HG03432 (cell line): Measurements from ENCODE around the gene C14orf93.

Source experiments
- ATAC-seq: cut with Tn5 transposase; IDR thresholded peaks from one replicate; pipeline ENCODE4 v1.9.1; 2021; ENCODE audit warnings: mild to moderate bottlenecking, moderate library complexity; ENCODE audit not compliant: unreplicated experiment

C14orf93 gene

DNA sequence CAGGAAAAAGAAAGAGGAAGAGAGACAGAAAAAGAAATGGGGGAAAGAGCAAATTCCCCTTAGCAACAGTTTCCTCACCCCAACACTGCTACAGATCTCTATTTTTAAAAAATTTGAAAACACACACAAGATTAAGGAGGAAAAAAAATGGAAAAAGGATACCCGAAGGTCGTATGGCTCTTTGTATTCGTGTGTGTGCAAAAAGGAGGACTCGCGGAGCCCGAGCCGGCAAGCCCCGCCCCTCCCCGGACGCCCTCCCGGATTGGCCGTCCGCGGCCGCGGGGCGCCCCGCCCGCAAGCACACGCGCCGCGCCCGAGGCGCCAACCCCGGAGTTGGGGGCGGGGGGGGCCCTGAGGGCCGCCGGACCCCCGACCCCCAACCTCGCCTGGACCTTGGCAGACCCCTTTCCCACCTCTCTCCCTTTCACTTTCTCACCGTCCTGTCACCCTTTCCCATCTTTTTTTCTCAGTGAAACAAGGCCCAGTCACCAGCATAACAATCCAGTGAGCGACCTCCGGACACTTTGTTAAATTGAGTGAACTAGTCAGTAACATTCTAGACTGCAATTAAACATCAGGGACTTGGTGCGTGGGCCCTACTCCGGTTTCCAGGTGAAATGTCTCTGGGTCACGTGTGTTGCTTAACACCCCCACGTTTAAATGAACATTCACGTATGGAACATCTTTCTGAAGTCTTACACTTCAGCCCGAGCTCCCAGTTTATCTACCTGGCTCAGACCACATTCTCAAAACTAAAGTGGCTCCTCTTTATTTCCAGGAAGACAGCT lies at the start of gene C14orf93:
Gene C14orf93, minus strand, starts transcription at position 205 of the 788 bp plus-strand sequence. CDS start 11,120 bp downstream, outside the sequence.
- peak; percentile 32 for ATAC-seq

GRCh38 chr14:23058654-23059504 lies 48.9 kb upstream of the C14orf93 start:
- ATAC-seq: no peak

GRCh38 chr14:23057757-23058653 lies 48.1 kb upstream of the C14orf93 start:
- ATAC-seq: peak; percentile 67

- ATAC-seq: peak; percentile 66
Measured at GRCh38 chr14:23056956-23057756, 47.2 kb upstream of the C14orf93 start, which contains the start of gene CDH24. CDH24 (minus strand) TSS chr14:23057520; CDS start chr14:23055733, 1,787 bp downstream.

DNA sequence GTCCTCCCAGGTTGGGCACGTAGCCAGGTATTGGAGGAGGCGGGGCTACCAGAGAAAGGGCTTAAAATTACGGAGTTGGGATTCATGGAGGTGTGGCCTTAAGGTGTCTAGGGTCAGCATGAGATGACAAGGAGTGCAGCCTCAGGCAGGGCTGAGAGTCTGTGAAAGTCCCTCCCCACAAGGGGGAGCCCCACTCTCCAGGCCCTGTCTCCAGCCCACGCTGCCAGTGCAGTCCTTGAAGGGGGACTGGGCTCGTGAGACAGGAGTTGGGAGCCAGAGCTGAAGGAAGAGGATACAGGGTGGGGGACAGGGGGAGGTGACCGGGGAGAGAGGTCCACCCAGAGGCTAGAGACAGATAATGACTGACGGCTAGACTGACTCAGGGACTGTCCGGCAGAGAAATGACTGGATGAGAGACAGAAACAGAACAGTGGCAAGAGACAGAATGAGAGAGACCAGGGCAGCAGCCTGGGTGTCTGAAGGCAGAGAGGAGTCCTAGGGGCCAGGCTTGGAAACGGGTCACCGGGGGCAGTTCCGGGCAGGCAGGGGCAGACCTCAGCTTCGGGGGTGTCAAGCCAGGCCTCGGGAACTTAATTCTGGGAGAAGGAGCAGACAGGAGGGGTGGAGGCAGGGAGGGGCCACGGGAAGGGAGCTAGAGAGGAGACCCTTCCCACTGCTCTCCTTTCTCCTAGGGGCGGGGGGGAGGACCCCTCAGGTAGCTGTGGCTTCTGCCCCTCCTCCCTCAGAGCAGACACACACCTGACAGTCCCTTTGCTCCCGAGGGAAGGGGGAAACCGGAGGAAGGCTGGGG lies 46.4 kb upstream of the C14orf93 start:
- peak; percentile 60 for ATAC-seq

DNA sequence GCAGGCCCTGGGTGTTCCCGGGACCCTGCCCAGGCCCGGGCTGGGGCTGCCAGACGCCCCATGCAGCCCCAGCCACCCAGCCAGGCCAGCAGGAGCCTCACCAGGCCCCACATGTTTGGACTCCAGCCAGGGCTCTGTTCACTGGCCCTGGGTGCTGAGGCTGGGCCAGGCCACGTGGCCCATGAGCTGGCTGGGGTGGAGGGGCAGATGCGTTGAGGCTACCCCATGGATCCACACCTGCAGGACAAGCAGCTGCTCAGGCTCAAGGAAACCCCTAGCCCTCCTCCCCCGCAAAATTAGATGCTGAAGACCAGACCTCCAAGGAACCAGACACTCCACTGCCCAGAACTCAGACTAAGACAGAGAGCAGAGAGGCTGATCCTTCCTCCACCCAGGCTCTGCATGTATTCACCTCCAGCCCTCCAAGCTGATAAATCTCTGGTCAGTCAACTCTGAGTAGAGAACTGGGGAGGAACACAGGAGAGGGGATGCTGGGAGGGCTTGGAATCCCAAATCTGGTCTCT lies 45.7 kb upstream of the C14orf93 start:
- ATAC-seq: no peak

GRCh38 chr14:23055147-23055550 lies 45.2 kb upstream of the C14orf93 start:
- ATAC-seq: no peak

DNA sequence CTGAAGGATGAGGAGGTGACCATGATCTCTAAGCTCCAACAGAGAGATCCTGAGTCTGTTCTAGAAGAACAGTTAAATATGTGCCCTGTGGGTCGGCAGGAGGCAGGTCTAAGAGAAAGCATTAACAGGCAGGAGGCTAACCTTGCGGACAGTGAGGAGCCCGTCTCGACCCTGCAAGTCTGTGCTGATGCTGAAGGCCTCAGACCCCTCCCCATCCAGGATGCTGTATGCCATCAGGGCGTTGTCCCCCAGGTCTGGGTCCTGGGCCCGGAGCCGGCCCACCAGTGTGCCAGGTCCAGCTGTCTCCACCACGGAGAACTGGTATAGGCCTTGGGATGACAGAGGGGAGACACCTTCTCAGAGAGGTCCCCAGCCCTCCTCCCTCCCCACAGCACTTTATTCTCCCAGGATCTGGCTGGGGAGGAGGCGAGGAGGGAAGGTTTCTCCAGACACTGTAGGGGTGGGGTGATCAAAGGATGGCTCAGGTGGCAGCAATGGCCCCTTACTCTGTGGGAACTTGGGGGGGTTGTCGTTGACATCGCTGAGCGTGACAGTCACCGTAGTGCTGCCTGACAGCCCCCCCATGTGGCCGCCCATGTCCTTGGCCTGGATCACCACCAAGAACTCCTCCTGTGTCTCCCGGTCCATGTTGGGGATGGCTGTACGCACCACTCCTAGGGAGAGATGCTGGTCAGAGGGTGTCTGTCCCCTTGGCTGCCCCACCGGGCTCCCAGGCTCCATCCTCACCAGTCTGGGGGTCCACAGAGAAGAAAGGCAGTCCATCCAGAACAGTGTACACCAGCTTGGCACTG lies 44.3 kb upstream of the C14orf93 start:
- ATAC-seq: no peak

DNA sequence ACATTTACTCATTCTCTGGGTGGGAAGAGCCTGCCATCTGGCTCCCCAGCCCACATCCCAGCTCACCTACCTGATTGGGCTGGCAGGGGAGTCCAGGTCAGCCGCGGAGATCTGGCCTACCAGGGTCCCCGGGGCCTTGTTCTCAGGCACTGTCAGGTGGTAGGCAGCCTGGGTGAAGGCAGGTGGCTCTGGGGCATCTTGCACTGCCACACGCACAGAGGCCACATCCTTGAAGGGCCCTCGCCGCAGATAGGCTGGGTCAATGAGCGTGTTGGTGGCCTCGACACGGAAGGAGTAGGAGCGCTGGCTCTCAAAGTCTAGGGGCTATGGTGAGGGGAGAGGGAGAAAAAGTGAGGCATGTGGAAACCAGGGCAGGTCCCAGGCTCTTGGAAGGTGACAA lies 43.5 kb upstream of the C14orf93 start:
- ATAC-seq: no peak

GRCh38 chr14:23052671-23053070 lies 42.7 kb upstream of the C14orf93 start:
- ATAC-seq: no peak

GRCh38 chr14:23052182-23052623 lies 42.3 kb upstream of the C14orf93 start:
- ATAC-seq: no peak

GRCh38 chr14:23051141-23052057 lies 41.5 kb upstream of the C14orf93 start:
- no peak for ATAC-seq

- ATAC-seq: no peak
Measured at GRCh38 chr14:23049011-23049410, 39.1 kb upstream of the C14orf93 start.

DNA sequence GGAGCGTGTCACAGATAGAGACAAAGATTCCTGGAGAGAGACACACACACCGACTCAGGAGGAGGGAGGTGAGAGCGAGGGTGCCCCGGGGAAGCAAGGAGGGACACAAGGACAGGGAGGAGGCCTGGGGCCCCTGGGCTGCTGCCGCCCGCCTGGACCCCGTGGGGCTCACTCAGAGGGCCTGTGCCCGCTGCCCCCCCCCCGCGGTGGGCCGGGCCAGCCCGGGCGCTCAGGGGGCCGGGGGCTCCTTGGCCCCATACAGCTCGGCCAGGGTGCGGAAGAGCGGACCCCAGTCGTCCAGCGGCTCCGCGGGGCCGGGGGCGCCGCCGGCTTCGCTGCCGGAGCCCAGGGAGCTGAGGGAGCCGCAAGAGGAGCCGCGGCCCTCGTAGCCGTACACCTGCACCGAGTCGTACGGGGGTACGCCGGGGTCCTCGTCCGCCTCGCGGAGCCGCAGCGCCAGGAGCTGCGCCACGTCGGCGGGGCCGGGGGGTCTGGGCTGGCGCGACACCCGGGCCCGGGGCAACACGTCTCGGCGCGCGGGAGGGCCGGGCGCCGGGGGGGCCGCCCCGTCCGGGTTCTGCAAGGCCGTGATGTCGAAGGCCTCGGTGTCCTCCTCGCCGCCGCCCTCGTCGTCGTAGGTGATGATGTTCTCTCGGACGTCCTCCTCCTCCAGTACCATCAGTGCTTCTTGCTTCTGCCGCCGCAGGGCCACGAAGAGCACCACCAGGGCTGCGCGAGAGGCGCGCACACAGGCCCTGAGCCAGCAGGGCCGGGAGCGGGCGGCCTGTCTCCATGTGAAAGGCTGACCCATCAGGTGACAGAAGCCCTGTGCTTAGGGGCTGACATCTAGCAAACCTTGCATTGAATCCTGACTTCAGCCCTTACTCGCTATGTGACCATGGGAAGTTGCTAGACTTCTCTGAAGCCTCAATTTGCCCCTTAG lies 38.1 kb upstream of the C14orf93 start:
- no peak for ATAC-seq

GRCh38 chr14:23047034-23047634 lies 37.2 kb upstream of the C14orf93 start:
- no peak for ATAC-seq
